HCT116 (cell line): ENCODE results near the gene NMRAL1.

Experiments used
- CBX3 ChIP-seq: IDR thresholded peaks from 2 replicates; pipeline ENCODE4 v1.6.1; 2012; ENCODE audit warnings: low read depth
- CTCF ChIP-seq, 3 experiments: fragments of 200-600 bp in 1 of 3; sonication (generic) in 1 of 3; IDR thresholded peaks in 2 of 3; conservative IDR thresholded peaks in 1 of 3; 2 replicates each; pipeline ENCODE4 v1.5.1; 2012 to 2017; ENCODE audit warnings: low read depth in 2 of 3, low read length in 2 of 3, antibody characterized with exemption in 1 of 3, borderline replicate concordance in 1 of 3, control low read depth in 1 of 3, mild to moderate bottlenecking in 1 of 3, mixed read lengths in 1 of 3, mixed run types in 1 of 3, moderate library complexity in 1 of 3; ENCODE audit not compliant: insufficient read depth in 1 of 3

- TF ChIP-seq CBX3: no peak
- no peak for TF ChIP-seq CTCF (IDR thresholded peaks at IDR 0.05 in 2 of 3, conservative IDR thresholded peaks at IDR 0.05 in 1 of 3; ENCODE audit: borderline replicate concordance in 1 of 3, insufficient read depth in 1 of 3, low read depth in 2 of 3, low read length in 2 of 3)
Observed at GRCh38 chr16:4450931-4451519, 23.4 kb downstream of the NMRAL1 start.
